GM21367 (cell line): ENCODE measurements around the gene MYOCD.

Source experiments
- ATAC-seq: cut with Tn5 transposase; IDR thresholded peaks from one replicate; pipeline ENCODE4 v1.9.1; 2021; ENCODE audit not compliant: unreplicated experiment

MYOCD gene

DNA sequence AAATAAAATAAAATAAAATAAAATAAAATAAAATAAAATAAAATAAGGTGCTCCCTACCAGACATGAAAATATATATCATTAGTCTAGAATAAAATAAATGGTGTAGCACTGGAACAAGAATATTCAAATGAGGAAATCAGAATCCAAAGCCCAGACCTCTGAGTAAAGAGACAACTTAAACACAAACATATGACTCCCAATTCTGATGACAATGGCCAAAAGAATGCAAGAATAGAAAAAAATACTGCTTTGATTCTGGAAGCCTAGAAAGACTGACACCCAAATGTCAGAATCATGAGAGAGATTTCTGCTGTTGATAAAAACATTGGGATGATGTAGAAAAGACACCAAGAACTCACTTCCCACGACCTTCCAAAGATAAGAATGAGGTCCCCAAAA, 27.9 kb downstream of the MYOCD start:
- no peak for ATAC-seq

DNA sequence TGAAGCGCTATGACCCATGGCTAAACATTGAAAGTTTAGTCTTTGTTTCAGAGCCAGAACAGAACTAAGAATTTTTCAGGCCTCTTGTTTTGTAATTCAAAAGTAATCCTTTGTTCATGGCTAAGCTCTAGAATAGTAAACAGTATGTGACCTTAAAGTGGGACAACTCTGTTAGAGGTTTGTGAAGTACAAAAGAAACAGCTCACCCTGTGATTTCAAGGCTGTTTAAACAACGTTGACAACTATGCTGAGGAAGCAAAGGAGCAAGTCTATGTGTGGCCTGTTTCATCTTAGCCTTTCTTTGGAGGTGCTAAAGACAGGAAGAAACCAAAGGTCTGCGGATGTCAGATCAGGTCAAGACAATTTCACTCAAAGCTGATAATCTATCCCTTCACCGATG, 40.4 kb downstream of the MYOCD start:
- ATAC-seq, result no peak

DNA sequence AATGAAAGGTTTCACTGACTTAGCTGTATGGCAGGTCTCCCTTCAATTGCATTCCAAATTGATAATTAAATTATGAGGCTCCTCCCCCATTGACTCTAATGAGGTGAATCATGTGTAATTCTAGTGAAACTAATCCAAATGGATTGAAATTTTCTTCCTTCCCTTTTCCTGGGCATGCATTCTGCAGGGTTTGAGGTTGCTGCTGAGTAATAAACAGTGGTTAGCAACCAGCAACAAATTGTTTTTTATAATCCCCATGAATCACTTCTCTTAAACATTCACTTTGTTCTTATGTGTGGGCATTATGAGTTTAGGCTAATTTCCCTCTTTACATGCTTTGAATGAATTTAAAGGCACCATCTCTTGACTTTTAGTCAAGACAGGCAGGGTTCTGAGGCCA, 43.4 kb downstream of the MYOCD start:
- no peak for ATAC-seq

DNA sequence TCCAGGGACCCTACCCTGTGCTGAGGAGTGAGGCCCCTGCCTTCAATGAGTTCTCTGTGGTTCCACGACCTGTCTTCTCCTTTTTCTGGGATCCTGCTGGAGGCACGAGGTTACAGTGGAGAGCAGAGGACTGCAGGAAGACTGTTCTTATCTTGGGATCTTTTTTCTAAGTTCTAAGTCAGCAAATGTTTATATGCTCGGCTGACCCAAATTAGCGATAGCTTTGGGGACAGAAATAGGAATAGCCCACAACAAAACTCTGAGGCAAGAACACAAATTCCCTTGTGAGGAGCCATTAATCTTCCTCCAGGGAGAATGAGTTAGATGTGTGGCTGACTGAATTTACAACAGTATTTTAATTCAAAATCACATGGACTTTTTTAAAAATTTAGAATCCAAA, 46.7 kb downstream of the MYOCD start:
- ATAC-seq, result no peak

DNA sequence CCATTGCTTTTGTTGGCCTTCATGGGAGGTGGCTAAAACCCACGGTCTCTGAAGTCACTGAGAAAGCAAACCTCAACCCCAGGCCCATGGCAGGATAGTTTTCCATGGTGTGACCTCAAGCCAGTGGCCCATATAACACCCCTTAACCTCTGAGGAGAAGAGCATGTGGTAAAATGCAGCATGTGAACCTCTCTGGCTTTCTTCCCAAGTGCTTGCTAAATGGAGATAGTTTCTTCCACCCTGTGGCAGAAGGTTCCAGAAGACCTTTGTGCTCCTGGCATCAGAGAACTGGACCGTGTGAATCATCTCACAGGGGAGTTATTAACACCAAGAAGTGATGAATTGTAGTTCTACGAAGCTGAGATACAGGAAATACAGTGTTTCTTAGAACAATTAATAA, 47.3 kb downstream of the MYOCD start:
- ATAC-seq, result no peak

DNA sequence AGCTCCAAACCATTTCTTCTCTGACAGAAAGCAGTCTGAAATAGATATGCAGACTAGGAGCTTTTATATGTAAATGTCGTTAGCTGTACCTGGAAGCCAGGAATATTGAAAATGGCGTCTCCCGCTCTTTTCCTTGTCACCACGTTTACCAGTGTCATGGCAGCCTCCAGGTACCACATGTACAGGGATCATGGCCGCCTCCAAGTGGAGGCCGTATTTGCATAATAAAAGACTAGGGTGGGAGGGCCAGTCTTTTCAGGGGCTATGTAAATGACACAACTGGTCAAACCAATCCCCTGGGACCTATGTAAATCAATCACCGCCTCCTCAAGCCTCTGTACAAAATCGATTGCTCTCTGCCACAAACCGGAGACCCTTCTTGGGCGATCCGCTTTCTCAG, 54.3 kb downstream of the MYOCD start:
- no peak for ATAC-seq

DNA sequence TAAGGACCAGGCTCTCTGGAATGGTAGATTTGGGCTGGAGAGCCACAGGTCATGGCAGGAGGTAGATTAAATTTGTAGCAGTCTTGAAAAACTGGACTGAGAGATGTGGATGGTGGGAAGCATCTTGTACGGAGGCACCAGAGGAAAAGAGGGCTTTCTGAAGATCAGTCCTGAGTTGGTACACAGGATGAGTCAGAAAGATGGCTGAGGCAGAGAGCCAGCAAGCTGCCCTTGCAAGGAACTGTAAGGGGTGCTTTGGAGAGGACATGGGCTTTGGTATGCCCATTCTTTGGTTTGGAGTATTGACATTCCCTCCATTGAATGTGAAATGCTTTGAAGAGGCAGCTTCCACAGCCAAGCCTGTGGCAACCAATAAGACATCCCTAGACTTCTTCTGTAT, 55.9 kb downstream of the MYOCD start:
- ATAC-seq, result no peak

DNA sequence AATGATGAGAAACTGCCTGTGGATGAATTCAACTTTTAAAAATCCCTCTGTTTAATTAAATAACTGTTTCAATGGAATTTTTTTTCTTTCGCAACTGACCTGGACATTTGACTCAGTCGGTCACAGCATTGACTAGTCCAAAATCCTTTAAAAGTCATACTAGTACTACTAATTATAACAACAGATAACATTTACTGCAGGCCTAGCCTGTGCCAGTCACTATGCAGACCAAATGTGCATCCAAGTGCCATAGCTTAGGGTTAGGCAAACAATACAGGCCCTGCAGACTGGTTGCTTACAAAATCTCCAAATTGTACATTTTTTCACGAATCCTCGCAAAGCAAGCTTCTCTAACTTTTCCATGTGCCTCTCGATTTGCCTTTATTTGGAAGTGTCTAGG, 56.6 kb downstream of the MYOCD start:
- ATAC-seq, result no peak

DNA sequence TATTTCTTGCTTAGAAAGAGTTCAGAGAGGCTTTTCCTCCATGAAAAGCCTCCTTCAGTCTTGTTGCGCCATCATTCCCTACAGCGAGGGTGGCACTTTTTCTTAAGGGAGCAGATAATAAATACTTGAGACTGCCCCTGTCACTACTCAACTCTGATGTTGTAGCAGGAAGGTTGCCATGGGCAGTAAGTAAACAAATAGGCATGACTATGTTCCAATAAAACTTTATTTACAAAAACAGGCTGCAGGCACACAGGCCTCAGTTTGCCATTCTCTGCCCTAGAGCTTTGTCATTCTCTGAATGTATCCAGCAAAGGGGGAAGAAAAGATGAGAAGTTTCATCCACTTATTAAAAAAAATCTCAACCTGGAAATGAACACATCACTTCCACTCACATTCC, 60.4 kb downstream of the MYOCD start:
- no peak for ATAC-seq

DNA sequence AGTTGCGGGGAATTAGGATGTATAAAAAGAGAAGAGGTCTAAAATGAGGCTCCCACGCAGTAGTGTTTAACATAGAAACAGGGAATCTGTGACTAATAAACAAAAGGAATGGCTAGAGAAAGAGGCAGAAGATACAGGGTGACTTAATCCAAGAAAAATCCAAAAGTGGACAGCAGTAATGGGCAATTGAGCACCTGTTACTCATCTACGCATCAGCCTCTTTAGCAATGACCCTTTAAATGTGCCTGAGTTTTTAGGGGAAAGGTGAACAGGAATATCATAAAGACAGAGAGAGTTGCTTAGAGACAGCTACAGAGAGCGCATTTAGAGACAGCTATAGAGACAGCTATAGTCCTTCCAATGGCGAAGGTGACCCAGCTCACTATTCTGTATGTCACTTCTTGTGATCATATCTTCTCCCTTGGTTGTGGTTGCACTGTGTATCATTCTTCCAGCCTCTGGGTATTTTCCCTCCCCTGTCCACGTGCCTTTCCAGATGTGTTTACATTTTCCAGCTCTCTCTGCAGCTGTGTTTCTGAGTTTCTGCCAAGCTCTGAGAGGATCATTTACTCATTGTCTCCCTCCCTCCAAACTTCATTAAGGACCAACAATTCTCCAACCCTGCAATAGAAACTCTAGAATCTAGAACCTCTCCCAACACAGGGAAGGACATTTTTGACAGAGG, 61.5 kb downstream of the MYOCD start:
- ATAC-seq, result no peak

DNA sequence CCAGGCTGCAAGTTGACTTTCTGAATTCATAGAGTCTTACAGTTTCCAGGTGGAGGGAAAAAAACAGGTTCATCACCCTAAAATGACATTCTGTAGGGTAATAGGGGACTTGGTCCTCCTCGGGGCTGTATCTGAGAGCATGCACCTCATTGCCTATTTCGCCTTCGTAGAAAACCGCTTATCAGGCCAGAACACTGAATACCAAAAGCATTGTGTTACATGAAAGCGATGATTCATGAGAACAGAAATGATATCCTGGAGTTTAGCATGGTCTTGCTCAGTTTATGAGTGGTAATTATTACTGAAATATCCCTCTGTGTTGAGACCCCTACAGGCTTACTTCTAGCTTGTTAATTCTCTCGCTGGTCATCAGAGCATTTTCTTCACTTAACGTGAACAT, 62.2 kb downstream of the MYOCD start:
- no peak for ATAC-seq

DNA sequence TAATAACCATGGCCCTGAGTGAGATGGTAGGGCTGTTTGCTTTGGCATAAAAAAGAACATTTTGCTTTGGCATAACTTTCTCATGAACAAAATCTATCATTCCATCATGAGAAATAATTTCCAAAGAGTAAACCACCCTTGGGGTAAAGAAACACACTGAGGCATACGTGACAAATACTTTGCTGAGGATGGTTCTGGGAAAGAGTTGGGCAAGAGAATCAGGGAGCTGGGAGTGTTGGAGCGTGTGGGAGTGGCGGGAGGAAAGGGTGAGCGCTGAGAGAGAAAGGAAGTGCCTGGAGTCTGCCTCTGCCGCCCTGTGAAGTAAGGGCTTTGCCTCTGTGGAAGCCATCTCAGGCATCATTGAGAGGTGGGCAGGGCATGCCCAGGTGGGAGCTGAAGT, 63.4 kb downstream of the MYOCD start:
- no peak for ATAC-seq

DNA sequence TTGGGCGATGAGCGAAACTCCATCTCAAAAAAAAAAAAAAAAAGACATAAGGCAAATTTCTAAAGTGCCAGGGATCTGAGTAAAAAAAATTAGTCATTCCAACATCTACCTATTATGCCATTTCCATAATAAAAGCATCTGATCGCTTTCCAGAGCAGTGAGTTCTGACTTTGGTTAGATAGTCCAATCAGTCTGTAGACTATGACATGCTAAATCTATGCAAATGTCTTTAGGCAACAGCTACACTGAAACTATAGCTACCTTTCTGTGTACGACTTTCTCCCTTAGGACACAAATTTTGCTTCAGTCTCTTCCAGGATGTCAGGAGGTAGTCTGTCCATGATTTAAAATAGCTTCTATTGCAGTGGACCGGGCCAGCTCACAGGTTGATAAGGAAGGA, 64.7 kb downstream of the MYOCD start:
- ATAC-seq, result no peak

DNA sequence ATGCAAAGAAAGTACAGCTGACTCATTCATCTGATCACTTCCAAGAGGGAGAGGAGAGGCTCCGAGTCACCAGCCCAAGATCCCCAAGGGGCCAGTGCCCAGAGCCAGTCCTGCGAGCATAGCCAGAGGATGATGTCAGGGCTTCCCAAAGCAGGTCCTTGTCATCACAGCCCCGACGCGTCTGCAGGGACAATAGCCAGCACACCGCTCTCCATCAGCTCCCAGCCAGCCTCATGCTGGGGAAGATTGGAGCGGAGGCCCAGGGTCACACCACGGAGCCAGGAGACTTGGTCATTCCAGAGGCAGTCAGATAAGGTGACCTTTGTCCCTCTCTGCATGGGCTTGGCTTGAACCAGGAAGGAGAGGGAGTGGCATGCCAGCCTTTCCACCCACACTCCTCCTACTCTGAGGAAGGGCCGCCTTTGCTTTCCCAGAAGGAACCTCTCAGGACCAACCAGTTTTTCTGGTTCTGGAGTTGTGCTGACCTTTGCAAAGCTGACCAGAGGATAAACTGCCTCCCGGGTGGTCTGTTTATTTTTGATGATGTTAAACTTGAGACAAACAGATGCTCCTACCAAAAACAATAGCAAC, 65.3 kb downstream of the MYOCD start:
- ATAC-seq, result no peak

DNA sequence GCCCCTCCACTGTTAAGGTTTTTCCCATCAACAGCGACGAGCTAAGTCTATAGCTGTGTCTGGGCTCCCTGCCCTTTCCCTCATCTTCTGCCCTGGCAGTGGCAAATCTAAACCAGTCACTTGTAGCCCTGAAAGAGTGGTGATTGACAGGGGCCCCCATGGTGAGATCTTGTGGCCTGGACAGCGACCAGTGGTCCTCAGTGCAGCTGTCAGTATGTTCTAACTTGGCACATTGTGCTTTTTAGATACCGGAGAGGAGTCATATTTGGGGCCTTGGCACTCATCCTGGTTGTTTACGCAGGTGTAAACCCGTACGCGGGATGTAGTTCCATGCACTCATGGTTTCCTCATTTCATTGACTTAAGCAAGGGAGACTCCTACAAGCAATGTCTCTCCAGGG, 66.1 kb downstream of the MYOCD start:
- ATAC-seq, result no peak

DNA sequence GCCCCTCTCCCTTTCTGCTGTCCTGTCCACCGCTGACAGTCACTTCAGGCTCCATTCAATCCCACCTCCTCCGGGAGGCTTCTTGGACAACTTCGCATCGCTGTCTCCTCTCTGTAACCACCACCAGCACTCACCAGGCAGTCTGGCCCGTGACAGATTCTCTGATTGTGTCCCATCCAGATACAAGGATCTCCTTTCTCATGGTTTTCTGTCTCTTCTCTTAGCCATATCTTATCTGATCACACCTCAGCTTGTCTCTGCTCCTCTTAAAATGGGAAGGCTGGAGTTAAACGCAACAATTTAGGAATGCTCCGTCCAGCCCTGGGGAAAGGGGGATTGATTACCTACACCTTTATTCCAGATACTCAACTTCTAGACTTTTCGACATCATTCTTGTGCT, 66.7 kb downstream of the MYOCD start:
- no peak for ATAC-seq

DNA sequence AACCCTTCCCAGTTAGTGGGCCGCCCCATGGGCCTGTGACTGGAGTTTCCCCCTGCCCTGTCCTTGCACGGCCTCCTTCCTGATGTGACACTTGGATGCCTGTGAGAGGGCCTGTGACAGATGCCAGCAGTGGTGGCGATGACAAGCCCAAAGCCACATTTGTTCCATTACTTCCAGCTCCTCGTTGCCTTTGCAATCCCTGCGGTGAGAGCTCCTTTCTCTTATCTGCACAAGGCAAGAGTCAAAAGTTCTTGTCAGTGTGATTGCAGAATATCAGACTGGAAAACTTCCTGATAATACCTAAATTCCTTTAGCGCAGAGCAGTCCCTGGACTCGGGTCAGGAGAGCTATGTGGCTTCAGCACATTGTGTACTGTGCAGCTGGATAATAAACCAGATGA, 69.2 kb downstream of the MYOCD start:
- no peak for ATAC-seq

DNA sequence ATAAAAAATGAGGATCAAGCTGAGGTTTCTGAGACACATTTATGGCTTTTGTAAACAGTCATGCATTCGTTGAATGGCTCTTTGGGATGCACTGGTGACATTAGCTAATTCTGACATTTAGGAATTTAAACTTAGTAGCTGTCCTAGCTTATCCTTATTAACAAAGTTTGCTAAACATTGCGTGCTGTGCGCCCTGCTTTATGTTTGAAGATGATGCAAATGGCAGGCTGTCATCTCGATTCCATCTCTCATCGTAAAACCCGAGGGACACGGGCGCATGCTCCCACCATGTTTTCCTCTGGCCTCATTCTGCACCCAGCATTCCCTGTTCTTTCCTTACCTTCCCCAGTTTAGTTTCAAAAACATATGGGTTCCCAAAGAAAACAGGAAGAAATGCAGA, 69.8 kb downstream of the MYOCD start:
- no peak for ATAC-seq

DNA sequence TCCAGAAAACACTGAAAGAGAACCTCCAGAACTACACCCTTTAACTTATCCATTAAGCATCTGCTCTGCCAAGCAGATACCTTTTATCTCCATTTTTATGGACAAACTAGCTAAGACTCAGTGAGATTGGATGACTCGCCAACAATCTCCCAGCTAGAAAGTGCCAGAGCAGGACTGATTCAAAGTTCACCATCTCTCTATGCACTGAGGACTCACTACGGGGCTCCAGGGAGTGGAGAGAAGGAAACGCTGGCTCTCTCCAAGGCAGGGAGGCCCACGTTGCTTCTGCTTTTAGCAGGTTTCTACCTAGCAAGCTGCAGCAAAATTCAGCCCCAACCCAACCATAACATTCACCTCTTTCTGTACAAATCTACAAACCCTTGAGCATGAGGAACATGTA, 70.8 kb downstream of the MYOCD start:
- ATAC-seq, result no peak

DNA sequence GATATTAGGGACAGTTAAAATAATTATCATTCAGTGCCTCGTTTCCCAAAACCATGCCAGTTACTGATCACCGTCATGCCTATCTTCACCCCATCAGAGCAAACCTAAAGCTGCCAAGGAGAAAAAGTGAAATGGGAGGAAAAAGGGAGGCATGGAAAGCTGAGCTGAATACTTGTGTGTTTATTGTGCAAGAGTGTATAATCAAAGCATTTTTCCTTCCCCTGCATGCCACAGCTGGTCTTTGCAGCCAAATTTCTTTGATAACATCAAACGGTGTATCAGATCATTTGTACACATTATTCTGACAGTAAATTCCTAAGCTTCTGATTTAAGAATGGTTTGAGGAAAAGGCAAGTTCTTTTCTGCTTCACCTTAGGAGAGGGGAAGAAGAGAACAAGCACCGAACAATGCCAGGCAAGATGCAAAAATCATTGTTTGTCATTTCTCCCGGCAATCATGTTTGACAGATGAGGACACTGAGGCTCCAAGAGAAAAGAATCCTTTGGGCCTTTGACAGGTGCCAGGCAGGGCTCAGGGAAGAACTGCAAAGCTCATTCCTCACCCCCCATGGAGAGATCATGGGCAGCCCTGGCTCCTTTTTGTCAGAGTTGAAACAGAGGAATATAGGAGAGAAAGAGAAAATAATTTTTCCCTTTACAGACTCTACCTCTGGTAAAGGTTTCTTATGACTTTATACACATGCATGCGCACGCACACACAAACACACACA, 72.2 kb downstream of the MYOCD start:
- no peak for ATAC-seq

DNA sequence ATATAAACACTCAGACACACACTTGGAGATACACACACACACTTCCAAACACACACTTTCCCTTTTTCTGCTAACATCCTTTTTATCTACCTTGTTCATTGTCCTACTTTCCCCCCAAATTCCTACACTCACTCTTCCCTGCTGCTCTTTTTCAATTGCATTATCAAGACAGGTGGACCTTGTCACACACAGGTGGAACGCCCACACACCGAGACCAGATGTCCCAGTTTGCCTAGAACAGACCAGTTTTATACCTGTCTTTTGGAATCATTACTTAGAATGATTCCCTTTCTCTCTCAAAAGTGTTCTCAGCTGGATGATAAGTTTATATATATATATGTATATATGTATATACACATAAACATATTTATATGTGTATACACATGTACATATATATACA, 72.9 kb downstream of the MYOCD start:
- no peak for ATAC-seq

DNA sequence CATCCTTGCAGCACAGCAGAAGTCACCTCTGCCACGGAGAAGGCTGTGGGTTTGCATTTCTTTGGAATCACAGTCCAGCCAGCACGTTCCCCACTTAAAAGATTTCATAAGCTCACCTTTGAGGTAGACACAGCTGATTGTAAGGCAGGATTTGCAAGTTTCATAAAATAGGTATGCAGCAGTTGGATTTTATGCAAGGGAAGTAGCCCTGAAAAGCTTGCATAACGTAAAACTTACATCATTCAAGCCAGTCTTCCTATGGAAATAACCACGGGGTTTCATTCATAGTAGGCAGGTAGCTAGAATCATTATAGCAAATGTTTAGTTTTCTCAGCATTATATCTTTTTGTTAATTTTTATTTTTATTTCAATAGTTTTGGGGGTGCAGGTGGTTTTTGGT, 73.8 kb downstream of the MYOCD start:
- no peak for ATAC-seq

DNA sequence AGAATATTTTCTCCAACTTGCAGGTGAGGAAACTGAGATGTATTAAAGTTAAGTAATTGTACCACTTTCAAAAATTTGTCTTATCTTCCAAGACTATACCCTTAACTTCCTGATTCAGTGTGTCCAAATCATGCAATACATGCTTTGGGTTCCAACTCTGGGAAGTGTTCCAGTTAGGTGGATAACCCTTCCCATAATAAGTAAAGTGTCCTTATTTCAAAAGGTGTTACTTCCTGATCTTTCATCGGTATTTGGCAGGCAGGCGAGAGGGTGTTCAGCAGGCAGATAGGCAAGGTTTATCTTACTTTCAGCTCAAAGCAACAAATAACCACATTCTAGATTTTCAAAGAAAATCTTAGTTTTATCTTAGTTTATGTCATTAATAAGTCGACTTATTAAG, 77.4 kb downstream of the MYOCD start:
- ATAC-seq, result no peak
